ENCODE results near the gene AP1B1.

AP1B1 gene

GRCh38 chr22:29314537-29315285 lies 73.7 kb downstream of the AP1B1 start:
- DNase-seq (ENCODE audit: low read depth in 1 of 2, low spot score in 1 of 2) = no peak

DNA sequence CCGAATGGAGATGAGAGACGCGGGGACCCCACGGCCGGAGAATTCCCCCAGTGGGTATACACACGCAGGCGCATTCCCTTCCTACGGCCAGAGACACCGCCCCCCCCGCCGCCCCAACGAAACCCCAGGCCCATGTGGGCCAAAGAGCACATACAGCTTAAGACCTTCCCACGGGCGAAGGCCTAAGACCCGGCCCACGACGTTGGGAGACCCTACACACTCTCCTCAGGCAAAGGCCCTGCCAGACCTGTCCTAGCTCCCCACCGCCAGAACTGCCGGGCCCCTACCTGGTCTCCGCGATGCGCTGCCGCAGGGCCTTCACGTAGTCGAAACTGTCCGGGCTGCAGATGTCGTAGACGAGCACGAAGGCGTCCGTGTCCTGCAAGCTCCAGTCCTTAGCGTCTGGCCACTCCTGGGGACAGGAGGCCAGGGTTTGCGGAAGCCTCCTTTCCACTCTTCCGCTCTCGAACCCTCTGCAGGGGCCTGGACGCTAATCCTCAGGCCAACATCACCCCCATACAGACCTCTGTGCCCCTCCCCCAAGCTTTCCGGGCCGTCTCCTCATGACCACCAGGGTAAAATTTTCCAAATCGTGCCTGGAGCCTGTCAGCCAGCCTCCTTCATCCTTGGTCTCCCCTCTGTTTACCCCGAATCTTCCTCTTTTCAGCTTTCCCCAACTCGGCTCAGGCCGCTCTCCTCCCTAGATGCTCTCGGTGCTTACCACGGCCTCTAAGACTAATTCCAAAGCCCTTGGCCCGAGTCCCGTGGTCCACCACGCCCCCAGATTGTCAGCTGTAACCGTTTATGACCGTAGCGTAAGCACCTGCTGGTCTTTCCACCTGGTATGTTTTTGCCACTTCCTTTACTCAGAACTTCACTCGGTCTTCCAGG lies 74.5 kb downstream of the AP1B1 start:
- DNase-seq (ENCODE audit: low read depth in 1 of 2, low spot score in 1 of 2) = no peak

DNA sequence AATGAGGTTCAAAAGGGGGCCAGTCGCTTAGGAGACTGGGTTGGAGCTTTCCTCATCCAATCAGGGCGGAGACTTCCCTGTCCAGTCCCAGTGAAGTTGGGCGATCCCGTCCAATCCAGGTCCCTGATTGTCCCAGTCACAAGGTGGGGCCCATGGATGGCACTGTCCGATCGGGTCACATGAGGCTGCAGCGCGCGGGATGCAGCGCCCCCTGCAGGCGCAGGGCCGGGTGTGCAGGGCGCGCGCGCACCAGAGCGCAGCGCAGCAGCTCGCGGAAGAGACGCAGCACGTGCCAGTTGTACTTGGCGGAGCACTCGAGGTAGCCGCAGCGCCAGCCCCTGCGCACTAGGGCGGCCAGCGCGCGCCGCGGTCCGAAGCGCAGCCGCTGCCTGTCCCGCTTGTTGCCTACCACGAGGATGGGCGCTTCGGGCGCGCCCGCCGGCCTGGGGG lies 75.2 kb downstream of the AP1B1 start:
- no peak for DNase-seq (ENCODE audit: low read depth in 1 of 2, low spot score in 1 of 2)

DNA sequence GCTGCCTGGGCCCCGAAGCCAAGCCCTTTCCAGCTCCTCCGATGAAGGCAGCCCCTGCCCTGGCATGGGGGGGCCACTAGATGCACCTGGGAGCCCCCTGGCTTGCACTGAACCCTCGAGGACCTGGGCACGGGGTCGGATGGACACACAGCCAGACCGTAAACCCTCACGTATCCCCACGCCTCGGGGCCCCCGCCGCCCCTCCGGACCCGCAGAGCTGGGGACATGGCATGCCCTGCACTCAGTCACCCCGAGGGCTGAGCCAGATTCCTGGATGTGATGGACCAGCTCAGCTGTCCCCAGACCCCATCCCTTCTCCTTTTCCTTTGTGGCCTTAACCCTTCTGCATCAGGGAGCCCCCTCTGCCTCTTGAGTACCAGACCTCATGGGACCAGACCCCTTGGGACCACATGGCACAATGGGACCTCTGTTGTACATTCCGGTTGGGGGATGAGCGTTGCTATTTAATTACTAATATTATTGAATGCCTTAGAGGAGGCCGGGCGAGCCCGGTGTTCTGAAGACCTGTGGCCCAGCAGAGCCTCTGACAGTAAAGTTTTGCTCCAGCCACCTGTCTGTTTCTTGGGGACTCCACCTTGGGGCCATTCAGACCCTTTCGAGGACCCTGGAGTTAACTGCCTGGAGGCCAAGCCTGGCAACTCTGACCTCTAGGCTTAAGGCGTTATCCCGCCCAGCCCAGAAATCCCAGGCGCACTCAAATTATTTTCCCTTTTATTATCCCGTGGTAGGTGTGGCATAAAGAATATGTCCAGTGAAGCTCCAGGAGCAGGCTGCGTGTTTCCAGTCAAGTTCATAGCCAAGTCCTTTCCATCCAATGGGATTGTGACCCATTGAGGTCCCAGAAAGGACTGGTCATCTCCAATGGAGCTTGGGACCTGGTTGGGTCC lies 75.9 kb downstream of the AP1B1 start:
- no peak for DNase-seq (ENCODE audit: low read depth in 1 of 2, low spot score in 1 of 2)

DNA sequence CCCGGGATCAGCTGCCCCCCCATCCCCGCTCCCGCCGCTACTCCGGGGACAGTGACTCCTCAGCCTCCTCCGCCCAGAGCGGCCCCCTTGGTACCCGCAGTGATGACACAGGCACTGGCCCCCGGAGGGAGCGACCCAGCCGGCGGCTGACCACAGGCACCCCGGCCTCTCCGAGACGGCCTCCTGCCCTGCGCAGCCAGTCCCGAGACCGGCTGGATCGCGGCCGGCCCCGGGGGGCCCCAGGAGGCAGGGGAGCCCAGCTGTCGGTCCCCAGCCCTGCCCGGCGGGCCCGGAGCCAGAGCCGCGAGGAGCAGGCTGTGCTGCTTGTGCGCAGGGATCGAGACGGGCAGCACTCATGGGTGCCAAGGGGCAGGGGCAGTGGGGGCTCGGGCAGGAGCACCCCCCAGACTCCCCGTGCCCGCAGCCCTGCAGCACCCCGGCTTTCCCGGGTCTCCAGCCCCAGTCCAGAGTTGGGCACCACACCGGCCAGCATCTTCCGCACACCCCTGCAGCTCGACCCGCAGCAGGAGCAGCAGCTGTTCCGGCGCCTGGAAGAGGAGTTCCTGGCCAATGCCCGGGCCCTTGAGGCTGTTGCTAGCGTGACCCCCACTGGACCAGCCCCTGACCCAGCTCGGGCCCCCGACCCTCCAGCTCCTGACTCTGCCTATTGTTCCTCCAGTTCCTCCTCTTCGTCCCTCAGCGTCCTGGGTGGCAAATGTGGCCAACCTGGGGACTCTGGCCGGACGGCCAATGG lies 76.7 kb downstream of the AP1B1 start:
- DNase-seq (ENCODE audit: low read depth in 1 of 2, low spot score in 1 of 2) = no peak

DNA sequence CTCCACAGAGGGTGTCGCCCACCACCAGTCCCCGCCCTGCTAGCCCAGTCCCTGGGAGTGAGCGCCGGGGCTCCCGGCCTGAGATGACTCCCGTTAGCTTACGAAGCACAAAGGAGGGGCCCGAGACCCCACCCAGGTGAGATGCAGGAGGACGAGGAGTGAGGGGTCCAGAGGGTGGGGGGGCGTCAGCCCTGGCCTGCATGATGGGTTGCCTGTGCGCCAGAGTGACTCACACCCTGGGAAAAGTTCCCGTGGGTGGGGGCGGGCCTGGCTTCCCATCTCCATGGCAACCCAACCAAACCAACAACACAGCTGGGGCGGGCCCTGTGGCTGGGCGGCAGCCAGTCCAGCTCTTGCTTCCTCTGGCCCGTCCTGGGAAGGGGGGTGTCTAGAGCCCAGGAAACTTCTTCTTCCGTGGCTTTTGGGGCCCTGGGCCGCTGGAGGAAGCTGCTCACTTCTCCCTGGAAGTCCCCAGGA lies 77.5 kb downstream of the AP1B1 start:
- peak in 1 of 2 donors; percentile 63 for DNase-seq (ENCODE audit: low read depth in 1 of 2, low spot score in 1 of 2)

DNA sequence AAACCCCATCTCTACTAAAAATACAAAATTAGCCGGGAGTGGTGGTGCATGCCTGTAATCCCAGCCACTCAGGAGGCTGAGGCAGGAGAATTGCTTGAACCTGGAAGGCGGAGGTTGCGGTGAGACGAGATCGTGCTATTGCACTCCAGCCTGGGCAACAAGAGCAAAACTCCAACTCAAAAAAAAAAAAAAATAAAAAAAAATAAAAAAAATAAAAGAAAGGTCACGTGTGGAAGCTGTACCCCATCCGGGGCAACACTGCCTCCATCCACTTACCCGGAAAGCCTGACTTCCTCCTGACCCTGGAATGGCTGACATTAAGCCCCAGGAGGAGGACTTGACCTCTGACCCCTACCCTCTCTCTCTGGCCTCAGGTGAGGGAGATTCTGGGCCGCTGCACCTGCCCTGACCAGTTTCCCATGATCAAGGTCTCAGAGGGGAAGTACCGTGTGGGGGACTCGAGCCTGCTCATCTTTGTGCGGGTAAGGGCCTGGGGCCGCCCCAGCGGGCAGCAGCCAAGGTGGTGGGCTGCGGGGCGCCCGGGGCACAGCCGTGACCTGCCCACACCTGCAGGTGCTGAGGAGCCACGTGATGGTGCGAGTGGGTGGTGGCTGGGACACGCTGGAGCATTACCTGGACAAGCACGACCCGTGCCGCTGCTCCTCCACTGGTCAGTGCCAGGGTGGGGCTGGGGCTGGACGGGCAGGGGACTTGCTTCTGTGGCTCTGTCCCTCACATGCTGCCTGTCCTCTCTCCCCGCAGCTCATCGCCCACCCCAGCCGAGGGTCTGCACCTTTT lies 78.1 kb downstream of the AP1B1 start:
- DNase-seq (ENCODE audit: low read depth in 1 of 2, low spot score in 1 of 2) = no peak

- DNase-seq (ENCODE audit: low read depth in 1 of 2, low spot score in 1 of 2) = no peak
Observed at GRCh38 chr22:29309332-29310064, 78.9 kb downstream of the AP1B1 start.

DNA sequence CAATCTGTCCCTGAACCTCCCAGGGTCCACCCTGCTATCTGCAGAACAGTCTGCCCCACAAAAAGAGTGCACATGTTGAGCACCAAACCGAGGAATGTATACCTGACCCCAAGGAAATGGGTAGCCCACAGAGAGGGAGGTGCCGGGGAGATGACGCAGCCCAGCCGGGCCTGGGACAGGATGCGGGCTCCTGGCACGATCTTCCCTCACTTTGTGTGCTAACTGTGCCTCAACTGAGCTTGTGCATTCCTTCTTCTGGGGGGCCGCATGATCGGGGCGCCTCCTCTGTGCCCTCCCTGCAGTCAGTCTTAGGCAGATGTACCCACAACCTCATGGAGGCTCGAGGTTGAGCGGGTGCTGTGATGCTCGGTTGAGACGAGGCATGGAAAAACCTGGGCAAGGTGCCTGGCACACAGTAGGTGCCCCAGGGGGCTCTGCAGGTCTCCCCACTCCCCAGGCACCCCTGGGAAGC lies 79.5 kb downstream of the AP1B1 start:
- DNase-seq (ENCODE audit: low read depth in 1 of 2, low spot score in 1 of 2) = no peak

GRCh38 chr22:29308148-29308790 lies 80.1 kb downstream of the AP1B1 start:
- DNase-seq (ENCODE audit: low read depth in 1 of 2, low spot score in 1 of 2) = no peak

DNA sequence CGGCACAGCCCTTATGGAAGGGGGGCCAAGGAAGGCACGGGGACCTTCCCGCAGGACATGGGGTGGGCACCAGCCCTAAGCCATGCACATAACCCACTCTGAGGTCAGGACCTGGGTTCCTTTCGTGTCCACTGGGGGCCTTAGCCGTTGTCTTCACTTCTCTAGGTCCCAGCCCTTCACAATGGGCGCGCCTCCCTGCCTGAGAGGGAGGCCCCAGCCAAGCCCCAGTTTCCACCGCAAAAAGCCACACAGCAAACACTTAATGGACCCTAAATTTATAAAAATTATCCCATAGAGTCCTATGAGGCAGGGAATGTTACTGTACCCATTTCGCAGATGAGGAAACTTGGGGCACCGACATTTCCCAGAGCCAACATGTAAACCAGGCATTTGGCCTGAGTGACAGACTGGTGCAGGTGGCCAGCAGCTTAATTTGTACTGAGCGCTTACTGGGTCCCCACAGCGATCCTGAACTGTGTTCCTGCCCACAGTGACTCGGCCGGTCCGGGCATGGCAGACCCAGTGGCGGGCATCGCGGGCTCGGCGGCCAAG lies 80.7 kb downstream of the AP1B1 start:
- no peak for DNase-seq (ENCODE audit: low read depth in 1 of 2, low spot score in 1 of 2)

DNA sequence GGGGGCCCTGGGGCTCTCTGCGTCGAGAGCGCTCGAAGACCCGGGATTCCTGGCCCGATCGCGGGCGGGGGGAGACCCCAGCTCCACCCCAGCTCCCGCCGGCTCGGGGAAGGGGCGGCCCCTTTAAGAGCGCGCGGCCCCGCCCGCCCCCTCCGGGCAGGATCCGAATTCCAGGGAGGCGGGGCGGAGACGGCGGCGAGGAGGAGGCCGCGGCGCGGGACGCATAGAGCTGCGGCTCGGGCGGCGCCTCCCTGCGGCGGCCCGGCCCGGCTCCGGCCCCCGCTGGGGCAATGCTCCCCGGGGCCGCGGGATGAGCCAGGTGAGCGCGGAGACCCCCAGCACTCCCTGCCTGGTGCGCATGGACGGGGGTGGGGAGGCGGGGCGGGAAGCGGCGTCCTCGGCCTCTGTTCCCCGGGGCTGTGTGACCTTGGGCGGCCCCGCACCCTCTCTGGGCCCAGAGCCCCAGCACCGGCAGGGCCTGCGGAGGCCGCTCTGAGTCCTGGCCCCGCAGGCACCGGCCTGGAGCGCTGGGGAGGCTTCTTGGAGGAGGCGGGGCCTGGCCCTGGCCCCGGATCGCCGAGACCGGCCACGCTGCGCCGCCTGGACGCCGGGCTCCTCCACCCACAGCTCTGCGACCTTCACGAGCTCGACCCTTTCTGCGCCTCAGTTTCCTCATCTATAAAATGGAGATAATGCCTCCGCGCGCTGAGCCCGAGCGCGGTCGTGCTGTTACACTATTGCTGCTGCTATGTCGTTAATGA lies 81.4 kb downstream of the AP1B1 start:
- no peak for DNase-seq (ENCODE audit: low read depth in 1 of 2, low spot score in 1 of 2)

DNA sequence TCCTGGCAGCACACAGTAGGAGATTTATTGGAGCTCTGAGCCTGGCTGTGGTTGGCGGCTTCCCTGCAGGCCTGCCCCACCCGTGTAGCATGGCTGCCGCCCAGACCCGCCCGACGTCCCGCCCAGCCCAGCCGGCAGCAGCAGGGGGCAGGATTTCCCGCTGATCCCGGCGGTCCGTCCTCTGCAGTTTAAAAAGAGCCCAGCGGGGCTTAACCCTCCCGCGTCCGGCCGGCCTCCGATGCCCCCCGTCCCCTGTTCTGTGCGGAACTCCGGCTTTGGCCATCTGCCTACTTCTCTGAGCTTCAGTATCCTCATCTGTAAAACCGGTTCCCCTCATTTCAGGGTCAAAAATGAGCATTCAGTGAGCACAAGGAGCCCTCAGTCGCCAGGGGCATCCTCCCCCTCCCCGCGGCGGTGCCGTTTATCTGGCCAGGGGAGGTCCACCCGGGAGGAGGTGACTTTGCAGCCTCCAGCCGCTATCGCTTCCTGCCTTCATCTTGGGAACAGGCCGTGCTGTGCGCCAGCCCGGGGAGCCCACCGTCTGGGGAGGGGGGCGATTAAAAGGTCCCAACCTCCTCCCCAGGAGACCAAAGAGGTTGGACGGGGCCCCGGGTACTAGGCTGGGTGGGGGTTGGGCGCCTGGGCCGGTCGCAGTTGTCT lies 82.1 kb downstream of the AP1B1 start, which contains the start of gene GAS2L1:
GAS2L1 (plus strand) TSS at position 476 of the 660 bp plus-strand sequence. CDS start 1,456 bp downstream, outside the sequence.
- no peak for DNase-seq (ENCODE audit: low read depth in 1 of 2, low spot score in 1 of 2)

- no peak for DNase-seq (ENCODE audit: low read depth in 1 of 2, low spot score in 1 of 2)
Observed at GRCh38 chr22:29305836-29306174, 82.6 kb downstream of the AP1B1 start.

DNA sequence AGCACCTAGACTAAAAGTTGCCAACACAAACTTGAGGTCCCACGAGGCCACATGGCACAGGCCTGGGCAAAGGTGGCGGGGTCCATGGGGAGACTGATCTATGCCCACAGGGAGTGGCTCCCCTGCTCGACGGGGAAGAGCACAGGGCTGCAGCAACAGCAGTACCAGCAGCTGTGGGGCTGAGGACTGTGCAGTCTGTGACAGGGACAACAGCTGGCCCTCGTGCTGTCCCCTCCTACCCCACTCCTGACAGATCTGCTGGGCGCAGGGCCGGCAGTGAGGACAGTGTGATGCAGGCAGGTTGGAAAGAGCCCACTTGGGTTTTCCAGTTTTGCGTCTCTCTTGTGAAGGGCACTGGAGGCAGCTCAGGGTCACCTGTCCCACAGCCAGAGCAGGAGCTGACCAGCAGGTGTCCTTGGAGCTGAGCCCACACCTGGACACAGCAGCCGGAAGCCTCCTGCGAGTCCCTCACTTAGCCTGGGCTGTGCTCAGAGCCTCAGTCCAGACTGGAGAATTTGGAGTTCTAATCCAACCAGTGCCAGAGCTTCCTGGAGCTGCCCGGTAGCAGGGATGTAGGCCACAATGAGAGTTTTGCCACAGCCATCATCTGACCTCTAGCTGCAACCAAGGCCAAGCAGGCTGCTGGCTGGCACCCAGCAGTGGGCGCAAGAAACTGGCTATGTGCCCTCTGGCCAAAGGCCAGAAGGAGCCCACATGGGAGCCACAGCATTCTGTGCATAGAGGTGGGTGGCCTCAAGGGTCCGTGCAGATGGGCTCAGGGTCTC lies 85.5 kb downstream of the AP1B1 start:
- no peak for DNase-seq (ENCODE audit: low read depth in 1 of 2, low spot score in 1 of 2)

- no peak for DNase-seq (ENCODE audit: low read depth in 1 of 2, low spot score in 1 of 2)
Observed at GRCh38 chr22:29302402-29302680, 86.0 kb downstream of the AP1B1 start.
